Activated gamma-delta T cell treated with anti-CD3 and anti-CD28 coated beads, Interleukin-2, amount 50 U/mL, for 16 hours (primary cell): ENCODE results near the gene ERN1.

Experiments used
- DNase-seq: peaks from one replicate; pipeline ENCODE4 v3.0.0-alpha.2; 2020; ENCODE audit warnings: low read depth

The ERN1 gene

DNA sequence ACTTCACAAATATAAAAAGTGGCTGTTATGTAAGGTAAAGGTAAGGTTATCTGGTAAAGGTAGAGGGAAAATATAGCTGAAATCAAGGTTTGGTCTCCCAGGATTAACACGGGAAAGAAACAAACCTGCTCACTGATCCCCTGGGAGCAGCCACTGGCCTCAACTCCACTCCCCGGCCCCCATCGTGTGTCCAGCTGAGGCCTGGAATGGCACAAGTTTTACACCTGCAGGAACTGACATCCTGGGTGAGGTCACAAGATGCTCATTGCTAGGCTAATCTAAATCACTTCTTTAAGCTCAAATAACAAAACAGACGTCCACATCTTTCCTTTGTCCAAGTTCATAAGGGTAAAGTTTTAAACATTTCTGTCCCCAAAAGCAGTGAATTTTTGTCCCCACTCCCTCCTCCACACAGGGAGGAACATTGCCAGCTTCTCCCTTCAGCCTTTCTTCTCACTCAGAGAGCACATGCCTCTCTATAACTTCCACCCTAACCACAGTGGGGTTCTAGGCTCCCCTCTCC lies 46.3 kb downstream of the ERN1 start:
- no peak for DNase-seq

DNA sequence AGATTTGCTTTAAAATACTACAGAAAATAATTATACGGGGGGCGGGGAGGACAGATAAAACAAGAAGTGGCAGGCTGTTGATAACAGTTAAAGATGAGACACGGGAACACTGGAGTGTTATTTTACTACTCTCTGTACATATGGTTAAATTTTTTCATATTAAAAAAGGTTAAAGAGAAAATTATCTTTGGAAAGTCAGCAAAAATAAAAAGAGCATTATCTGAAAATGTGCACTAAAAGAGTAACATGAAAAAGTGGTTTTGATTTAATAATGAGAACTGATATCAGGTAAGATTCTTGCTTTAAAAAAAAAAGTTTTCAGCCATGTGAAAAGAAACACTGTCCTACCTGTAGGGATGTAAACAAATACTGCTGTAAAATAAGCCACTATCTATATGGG lies 46.9 kb downstream of the ERN1 start:
- DNase-seq: no peak

DNA sequence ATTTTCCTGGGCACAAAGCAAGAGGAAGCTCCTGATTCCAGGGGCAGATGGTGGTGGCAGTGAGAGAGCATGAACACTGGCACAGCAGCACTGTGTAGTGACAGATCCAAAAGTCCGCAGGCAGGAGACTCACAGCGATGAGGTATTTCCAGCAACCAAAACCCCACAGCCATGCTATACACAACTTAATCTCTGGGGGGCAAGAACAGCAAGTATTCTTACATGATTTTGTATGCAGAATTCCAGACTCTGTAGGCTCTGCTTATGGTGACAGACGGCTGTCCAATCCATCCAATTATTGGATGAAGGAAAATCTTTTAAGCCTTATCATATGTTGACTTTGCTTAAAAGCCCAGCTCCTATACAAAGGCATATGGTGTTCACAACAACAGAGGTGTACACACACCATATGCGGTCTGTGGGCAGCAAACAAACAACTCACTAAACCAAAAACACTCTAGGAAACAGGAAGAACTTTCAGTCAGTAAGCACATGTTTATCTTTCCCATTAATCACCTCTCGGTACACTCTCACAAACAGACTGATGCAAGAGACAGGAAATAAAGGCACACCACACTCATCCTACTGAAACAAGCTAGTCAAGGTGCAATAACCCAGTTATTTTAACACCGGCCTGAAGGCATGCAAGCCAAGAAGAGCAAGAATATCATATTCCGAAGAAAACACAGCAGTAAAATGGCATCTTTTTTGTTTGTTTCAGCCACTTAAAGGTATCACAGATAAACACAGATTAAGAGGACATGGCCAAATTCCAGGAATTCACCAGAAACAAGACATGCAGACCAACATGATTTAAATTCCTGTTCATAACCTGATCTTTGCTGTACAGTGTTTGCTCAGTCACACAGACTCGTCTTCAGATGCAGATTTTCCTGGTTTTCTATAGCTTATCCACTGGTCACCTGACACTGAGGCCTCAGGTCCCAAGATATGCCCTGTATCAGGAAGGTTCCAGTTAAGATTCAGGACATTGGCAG lies 47.8 kb downstream of the ERN1 start:
- peak; percentile 19 for DNase-seq

DNA sequence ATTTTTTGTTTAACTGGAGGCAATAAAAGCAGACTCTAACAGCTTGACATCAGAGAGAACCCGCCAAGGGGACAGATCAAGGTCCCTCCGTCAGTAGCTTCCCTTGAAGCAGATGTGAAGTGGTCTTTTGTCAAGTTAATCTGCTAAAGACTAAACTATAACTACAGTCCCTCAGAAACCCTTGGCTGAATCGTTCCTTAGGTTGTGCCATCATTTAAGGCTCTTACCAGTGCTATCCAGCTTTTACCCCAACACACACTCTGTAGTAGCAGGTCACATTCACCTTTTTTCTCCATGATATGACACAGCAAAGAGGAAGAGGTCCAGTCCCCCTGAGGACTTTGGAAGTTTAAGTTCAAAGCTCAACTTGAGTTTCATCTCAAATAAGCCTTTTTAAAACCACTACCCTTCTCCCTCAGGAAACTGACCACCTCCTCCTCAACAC lies 49.7 kb downstream of the ERN1 start:
- DNase-seq: no peak

DNA sequence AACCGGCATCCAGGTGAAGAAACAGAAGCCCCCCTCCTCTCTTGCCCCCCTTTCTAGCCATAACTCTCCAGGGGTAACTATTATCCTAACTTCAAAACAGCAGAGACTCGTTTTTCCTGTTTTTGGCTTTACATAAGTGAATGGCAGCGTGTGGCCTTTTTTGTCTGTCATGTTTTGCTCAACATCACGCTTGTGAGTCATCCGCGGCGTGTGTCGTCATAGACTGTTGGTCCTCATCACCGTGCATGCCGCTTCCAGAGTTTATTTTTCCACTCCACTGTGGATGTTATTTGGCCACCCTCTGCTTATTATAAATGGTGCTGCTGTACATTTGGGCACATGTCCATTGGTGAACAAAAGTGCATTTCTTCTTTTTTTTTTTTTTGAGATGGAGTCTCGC lies 52.6 kb downstream of the ERN1 start:
- no peak for DNase-seq

DNA sequence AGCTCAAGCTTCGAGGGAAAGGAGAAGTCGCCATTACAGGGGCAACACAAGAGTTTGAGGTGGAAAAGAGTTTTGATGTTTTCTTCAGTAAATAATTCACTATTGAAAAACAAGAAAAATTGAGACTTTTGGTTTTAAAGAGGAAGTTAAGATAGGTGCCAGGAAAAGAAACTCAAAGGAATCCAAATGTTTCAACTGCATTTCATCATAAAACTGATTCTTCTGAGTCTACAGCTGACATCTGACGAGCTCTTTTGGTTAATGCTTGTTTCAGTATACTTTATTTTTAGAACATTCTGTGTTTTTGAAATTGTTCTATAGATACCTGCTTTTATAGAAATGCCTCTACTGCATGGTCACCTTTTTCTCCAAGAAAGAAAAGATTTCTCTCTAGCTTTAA lies 54.0 kb downstream of the ERN1 start:
- DNase-seq: no peak

DNA sequence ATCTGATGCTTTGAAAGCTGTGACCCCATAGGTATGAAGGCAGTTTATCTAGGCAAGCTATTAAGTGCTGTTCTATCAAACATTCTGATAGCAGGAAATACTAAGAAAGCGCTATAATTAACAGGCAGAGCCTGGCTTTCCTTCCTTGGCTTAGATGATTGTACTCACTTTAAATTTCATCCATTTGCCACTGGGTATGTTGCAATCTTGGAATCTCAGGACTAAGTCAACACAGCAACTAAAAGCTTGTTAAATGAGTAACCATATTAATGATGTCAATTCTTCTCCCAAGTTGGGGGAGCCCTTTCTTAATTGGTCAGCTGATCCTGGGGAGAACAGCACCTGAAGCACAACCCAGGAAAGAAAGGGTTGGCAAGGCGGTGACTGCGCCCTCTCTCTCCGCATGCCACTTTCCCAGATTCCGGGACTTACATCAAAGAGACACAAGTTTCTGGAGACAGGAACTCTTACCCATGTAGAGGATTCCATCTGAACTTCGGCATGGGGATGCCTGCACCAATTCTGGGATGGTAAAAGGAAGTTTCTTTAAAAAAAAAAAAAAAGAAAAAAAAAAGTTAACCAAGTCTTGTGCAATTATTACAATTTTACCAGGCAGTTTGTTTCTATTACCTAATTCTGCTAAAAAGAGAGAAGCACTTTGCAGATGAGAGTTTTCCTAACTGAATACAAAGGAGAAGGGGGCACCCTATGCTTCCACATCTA lies 55.1 kb downstream of the ERN1 start:
- no peak for DNase-seq

DNA sequence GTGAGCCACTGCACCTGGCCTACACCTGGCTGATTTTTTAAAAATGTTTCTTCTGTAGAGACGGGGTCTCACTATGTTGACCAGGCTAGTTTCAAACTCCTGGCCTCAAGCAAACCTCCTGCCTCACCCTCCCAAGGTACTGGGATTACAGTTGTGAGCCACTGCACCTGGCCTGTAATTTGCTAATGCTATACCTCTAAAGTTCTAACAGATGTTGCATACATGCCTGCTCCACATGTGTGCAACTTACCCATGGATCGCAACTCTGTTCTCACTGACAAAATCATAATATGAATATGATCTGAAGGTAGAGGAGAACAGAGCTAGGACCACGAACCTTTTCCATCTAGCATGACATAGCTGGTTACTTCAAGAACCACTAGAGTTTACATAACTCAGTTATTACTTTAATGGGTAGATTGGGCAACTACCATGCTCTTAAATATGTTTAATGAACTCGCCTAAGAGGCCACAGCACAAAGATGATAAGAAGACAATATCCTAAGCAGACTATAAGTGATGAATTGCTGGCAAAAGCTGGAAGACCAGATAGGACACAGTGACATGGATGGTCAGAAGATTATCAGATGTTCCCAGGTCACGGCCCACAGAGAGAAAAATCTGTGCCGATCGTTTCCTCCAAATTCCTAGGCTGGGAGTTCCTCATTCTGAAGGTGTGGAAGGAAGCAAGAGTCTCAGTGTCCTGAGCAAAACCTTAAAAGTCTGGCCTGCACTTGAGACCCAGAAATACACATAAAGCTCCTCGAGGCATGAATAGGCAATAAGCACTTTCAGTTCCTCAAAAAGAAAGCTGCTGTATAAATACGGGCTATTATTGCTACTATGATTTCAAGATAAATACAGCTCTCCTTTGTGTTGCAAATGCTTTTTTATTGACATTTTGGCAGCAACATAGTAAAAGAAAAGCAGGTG lies 55.9 kb downstream of the ERN1 start:
- no peak for DNase-seq

DNA sequence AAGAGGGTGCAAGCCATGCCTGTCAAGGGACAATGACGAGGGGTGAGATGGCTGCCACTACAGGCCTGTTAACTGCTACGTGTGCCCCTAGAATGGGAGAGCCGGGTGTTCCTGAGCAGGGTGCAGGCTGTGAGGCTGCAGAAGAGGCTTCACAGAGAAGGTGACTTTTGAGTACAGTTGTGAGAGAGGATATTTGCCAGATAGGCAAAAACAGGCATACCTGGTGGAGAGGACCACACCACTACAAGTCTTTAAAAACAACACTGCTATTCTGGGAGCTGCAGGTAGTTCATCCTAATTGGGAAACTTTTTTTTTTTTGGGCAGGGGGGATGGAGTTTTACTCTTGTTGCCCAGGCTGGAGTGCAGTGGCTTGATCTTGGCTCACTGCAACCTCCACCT lies 58.8 kb downstream of the ERN1 start:
- DNase-seq: no peak

DNA sequence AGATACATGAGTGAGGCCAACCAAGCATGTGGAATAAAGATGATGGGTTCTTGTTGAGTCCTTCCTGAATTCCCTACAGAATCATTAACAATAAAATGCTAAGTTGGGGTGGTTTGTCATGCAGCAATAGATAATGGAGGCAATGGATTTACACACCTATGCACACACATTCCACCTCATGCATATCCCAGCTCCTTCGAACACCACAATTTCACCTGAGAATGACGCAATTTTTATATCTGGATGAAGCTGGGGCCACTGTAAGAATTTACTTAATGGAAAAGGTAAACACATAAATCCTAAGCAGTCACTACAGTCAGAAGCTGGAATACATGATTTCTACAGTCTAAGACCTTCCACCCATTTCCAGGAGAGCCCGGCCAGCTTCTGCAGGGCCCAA lies 59.7 kb downstream of the ERN1 start:
- DNase-seq: no peak

DNA sequence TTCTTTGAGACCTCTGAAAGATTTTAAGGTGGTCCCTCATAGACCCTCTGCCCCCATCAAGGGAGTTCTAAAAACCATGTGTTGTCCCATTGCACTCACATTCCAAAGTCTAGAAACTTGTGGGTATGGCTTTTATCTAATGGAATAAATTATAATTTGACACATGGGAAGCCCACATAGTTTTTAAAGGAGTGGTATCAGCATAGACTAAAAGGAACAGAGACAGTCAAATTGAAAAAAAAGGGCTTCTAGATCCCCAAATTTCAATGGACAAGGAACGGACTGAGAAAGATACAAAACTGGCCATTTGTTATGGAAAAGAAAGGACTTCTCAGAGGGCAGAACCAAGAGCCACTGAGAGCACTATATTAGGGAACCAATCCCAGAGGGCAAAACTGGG lies 60.8 kb downstream of the ERN1 start:
- no peak for DNase-seq

DNA sequence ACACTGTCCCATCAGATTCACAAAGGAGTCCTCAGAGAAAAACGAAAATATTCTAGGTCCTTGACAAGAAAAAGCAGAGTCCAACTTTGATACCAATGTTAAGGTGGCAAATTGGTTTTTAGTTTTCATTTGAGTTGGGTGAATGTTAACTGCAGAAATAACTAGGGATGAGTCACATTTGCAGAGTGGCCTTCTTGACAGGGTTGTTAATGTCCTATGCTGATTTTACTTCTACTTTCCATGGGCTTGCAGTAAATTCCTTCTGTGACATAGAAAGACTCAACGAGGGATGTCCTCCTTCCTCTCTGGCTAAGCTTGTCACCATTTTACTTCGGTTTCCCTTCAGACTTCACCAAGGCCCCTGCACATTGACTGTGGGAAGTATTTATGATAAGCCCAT lies 62.3 kb downstream of the ERN1 start:
- no peak for DNase-seq

DNA sequence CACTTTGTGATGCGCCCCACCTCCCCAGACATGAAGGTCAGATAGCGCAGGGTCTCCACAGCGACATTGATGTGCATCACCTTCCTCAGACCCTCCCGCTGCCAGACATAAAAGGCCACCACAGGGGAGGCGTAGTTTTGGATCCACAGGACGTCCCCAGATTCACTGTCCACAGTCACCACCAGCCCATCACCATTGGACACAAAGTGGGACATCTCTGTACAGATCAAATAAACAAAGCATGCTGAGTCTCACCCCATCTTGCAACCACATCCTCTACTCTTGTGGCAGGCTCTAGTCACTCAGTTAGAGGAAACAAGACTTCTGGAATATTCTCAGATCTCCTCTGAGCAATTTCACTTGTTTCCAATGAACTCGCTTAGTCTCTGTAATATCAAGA lies 63.2 kb downstream of the ERN1 start:
- no peak for DNase-seq

DNA sequence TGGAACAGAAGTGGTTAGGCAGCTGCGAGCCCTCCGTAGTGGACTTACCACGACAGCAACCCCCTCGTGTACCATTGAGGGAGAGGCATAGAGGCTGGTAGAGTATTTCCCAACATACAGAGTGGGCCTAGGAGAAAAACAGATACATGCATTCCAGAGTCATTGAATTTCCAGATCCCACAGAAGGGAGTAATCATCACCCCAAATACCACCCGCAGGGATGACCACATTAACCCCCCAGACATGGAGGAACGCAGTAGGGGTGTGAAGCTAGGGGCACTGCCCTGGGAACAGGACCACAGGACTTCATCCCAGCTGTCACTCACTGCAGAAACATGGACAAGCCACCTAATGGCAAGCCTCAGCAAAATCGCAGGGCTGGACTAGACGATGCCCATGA lies 64.8 kb downstream of the ERN1 start:
- no peak for DNase-seq

DNA sequence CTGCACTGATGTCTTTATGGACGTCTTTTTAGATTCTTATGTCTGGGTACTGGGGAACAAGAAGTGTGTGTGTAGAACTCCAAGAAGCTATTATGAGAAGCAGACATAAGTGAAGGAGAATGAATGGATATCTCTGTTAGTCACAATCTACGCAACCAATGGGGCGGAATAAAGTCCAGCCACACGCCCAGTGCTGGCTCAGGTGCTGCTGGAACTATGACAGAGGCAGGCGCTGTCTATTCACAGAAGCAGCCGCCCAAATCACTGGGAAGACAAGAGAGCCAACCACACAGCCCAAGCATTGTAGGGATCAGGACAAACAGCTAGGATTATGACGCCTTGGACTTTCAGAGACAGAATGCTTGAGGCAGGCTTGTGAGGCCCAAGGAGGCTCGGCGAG lies 65.6 kb downstream of the ERN1 start:
- DNase-seq: no peak

DNA sequence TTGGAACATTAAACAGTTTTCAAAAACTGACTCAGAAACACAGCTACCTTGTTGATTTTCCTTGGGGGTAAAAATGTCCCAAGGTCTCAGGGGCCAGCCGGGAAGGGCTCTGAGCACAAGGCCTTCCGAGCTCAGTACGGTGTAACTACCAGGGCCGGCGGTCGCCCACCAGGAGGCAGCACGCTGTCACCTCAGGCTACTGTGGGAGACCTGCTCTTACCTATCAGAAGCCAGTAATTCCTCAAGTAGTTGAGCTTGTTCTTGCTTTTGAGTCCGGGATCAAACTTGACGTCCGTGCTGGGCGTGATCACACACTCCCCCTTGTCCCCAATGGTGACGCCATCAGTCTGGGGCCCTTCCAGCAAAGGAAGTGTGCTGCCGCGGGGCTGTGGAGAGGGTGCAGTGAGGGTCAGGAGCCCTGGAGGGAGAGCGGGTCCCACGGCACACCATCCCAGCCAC lies 66.1 kb downstream of the ERN1 start:
- DNase-seq: peak; percentile 39

DNA sequence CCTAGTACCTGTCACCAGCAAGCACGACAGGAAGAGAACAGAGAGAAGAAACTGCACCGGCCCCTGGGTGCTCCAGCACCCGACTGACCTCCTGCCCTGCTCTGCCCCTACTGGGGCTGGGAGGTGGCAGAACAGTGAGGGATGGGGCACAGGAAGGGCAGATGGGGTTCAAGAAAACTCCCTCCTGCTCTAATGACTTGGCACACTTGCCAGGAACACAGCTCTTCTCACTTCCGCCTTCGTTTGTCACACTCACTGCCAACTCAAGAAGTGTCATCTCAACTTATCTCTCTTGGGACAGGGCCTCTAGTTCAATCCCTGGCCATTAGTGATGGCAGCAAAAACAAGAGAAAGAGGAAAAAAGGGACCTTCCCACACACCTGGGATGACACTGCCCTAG lies 66.9 kb downstream of the ERN1 start:
- no peak for DNase-seq

DNA sequence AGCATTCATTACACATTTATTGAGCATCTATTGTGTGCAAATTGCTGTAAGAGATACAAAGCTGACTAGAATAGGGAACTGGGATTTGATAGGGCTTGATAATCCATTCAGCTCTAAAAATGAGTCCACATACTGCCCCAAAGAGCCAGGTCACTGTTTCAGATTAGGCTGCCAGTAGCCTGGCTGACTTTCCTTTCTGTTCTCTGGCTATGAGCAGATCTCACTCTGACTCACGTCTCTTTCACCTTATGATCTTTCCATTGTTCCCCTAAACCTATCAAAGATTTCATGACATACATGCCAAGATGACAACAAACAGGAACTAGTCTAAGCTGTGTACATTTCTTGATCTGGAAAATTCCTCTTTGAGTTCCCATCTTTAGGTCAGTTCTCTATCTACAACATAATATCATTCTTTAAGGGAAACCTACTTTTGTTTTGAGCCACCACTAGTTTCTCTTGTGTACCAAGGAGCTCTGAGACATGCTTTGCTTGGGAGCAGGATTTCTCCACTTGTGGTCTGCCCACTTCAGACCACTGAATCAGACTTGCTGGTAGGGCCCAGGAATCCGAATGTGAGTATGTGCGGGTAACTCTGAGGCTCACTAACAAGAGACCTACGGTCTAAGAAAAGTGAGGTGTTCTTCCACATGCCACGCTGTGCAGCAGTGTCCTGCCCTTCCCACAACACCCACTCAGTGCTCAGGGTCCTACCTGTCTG lies 68.6 kb downstream of the ERN1 start:
- no peak for DNase-seq

DNA sequence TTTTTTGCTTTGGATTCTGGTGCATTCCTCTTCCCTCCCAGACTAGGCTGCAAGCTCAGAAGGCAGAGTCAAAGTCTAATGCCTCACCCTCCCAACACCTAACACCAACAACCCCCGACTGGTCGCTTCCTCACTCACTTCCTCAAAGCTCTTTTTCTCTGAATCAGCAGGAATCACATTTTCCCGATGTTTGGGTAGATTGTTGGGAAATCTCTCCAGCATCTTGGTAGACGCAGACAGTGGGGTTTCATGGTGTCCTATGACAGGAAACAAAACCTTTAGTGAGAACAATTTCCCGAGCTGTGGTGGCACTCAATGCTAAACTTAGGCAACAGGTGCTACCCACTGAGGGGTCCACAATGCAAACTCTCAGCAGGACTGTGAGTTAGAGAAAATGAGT lies 69.6 kb downstream of the ERN1 start:
- no peak for DNase-seq

DNA sequence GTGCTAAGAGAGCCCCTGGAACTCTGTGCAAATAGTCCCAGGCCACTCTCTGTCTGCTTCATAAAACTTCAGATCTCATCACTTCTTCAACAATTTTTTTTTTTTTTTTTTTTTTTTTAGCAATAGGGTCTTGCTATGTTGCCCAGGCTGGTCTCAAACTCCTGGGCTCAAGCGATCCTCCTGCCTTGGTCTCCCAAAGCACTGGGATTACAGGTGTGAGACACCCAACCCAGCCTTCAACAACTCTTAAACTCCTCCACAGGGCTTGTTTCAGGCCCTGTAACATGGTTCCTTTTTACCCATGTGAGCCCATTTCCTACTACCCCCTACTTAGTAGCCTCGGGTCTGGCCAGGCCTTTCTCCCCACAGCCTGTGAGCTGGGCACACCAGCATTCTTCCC lies 70.2 kb downstream of the ERN1 start:
- no peak for DNase-seq

DNA sequence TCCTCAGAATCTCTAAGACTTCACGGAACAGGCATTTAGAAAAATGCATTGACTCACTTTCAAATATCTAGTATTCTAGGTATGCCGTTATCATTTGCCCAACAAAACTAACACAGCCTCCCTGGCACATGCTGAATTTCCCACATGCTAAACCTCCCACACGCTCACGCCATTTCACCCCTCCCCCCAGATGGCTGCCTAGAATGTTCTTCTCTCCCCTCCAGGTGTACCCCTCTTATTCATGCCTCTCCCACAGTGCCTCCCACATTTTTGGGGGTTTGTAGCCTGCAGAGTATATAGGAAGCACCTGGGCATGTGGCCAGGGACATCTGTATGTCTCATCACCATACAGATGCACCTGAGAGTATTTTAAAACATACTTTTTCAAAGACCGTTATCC lies 71.3 kb downstream of the ERN1 start:
- DNase-seq: no peak
